ENCODE data around the gene FAM221A. TPM values are rescaled to one million over a fixed set of nuclear protein-coding genes. Genes with fewer than 3 reads are reported as not detected.
"Not testable (repeated sequence)": the region's sequence is repeated elsewhere in the genome, so short reads cannot be mapped to it uniquely, and the experiment has no call there.

FAM221A gene
- total RNA-seq, 4 donors from 2014 or later, result 2.2 to 3.8 (median 2.5) TPM

GRCh38 chr7:23714579-23714978 is 34.6 kb downstream of the FAM221A start:
- Histone ChIP-seq H3K9me3 (no peaks in the 10 kb centered on the region), H3K36me3 (no peaks in the 10 kb centered on the region), H3K27me3 (no peaks in the 10 kb centered on the region), H3K4me3 (no peak overlapping the region), H3K27ac (no peak overlapping the region), H3K4me1 (no peaks in the 10 kb centered on the region)
- DNase-seq (no peak), ATAC-seq (no peak)
- intact Hi-C loops (cut with DNase I; ENCODE audit: low total_unique reads), result loop anchor here (10.0 kb wide), 1 partner anchor 440 kb away; no protein-coding TSS in a partner anchor
- TF ChIP-seq CTCF (IDR thresholded peaks at IDR 0.05 in 4 of 5, conservative IDR thresholded peaks at IDR 0.05 in 1 of 5) (no peak), POLR2A (IDR thresholded peaks at IDR 0.05) (no peak)
- in situ Hi-C loops (cut with MboI; ENCODE audit: low sequenced_read_pairs in 4 of 4), result loop anchor here in 3 of 4 donors (5.0 to 25.0 kb wide), 3 partner anchors 142 to 948 kb away; no protein-coding TSS in a partner anchor

- ATAC-seq, result no peak
- Histone ChIP-seq H3K4me3 (no peak overlapping the region), H3K9me3 (no peaks in the 10 kb centered on the region), H3K27ac (no peak overlapping the region), H3K36me3 (no peaks in the 10 kb centered on the region), H3K27me3 (no peaks in the 10 kb centered on the region), H3K4me1 (no peaks in the 10 kb centered on the region)
- intact Hi-C loops (cut with DNase I; ENCODE audit: low total_unique reads), result loop anchor here (10.0 kb wide), 1 partner anchor 440 kb away; no protein-coding TSS in a partner anchor
- no peak for DNase-seq
- in situ Hi-C loops (cut with MboI; ENCODE audit: low sequenced_read_pairs in 4 of 4), result loop anchor here in 3 of 4 donors (5.0 to 25.0 kb wide), 3 partner anchors 143 to 947 kb away; no protein-coding TSS in a partner anchor
- no peak for TF ChIP-seq CTCF (IDR thresholded peaks at IDR 0.05 in 4 of 5, conservative IDR thresholded peaks at IDR 0.05 in 1 of 5)
- TF ChIP-seq POLR2A (IDR thresholded peaks at IDR 0.05), result no peak
These were observed 35.1 kb downstream of the FAM221A start for GRCh38 chr7:23715099-23715498.

GRCh38 chr7:23717788-23718187 is 37.8 kb downstream of the FAM221A start:
- Histone ChIP-seq H3K27ac (no peak overlapping the region), H3K4me3 (no peak overlapping the region), H3K27me3 (no peaks in the 10 kb centered on the region), H3K9me3 (no peaks in the 10 kb centered on the region), H3K4me1 (no peaks in the 10 kb centered on the region), H3K36me3 (no peaks in the 10 kb centered on the region)
- in situ Hi-C loops (cut with MboI; ENCODE audit: low sequenced_read_pairs in 4 of 4) (loop anchor here in 3 of 4 donors (5.0 to 25.0 kb wide), 3 partner anchors 145 to 945 kb away; no protein-coding TSS in a partner anchor), intact Hi-C loops (cut with DNase I; ENCODE audit: low total_unique reads) (loop anchor here (10.0 kb wide), 1 partner anchor 443 kb away; no protein-coding TSS in a partner anchor)
- DNase-seq (no peak), ATAC-seq (no peak)
- TF ChIP-seq CTCF (IDR thresholded peaks at IDR 0.05 in 4 of 5, conservative IDR thresholded peaks at IDR 0.05 in 1 of 5) (no peak), POLR2A (IDR thresholded peaks at IDR 0.05) (no peak)

- Histone ChIP-seq H3K9me3 (no peaks in the 10 kb centered on the region), H3K4me1 (no peaks in the 10 kb centered on the region), H3K36me3 (no peaks in the 10 kb centered on the region), H3K4me3 (no peak overlapping the region), H3K27me3 (no peaks in the 10 kb centered on the region), H3K27ac (no peak overlapping the region)
- intact Hi-C loops (cut with DNase I; ENCODE audit: low total_unique reads) (no loop called here), in situ Hi-C loops (cut with MboI; ENCODE audit: low sequenced_read_pairs in 4 of 4) (loop anchor here in 3 of 4 donors (25.0 kb wide), 2 partner anchors 459 to 941 kb away; no protein-coding TSS in a partner anchor)
- ATAC-seq (no peak), DNase-seq (no peak)
- TF ChIP-seq CTCF (IDR thresholded peaks at IDR 0.05 in 4 of 5, conservative IDR thresholded peaks at IDR 0.05 in 1 of 5), result no peak
- TF ChIP-seq POLR2A (IDR thresholded peaks at IDR 0.05), result no peak
These were observed 41.5 kb downstream of the FAM221A start for GRCh38 chr7:23721456-23721855.

- ATAC-seq; DNase-seq; H3K9me3 ChIP-seq; H3K36me3 ChIP-seq; H3K4me3 ChIP-seq; H3K27ac ChIP-seq; H3K27me3 ChIP-seq; intact Hi-C loops (cut with DNase I; ENCODE audit: low total_unique reads); H3K4me1 ChIP-seq: not testable (repeated sequence)
- in situ Hi-C loops (cut with MboI; ENCODE audit: low sequenced_read_pairs in 4 of 4), result loop anchor here in 3 of 4 donors (25.0 kb wide), 2 partner anchors 460 to 940 kb away; no protein-coding TSS in a partner anchor
These were observed 42.7 kb downstream of the FAM221A start for GRCh38 chr7:23722587-23723216.

- H3K27me3 ChIP-seq; DNase-seq; H3K36me3 ChIP-seq; intact Hi-C loops (cut with DNase I; ENCODE audit: low total_unique reads); H3K27ac ChIP-seq; H3K4me3 ChIP-seq; H3K9me3 ChIP-seq; ATAC-seq; H3K4me1 ChIP-seq: not testable (repeated sequence)
- in situ Hi-C loops (cut with MboI; ENCODE audit: low sequenced_read_pairs in 4 of 4), result loop anchor here in 3 of 4 donors (25.0 kb wide), 2 partner anchors 462 to 938 kb away; no protein-coding TSS in a partner anchor
These were observed 44.1 kb downstream of the FAM221A start for GRCh38 chr7:23724113-23724512.

Measured in gastrocnemius medialis (tissue), 4 donors.